Ecto neural progenitor cell (in vitro differentiated cells): ENCODE data around the gene PPP1R3G.

Source experiments
- DNase-seq: peaks from one replicate; pipeline ENCODE4 v3.0.0-alpha.2; 2018; ENCODE audit warnings: low spot score

Gene PPP1R3G

DNA sequence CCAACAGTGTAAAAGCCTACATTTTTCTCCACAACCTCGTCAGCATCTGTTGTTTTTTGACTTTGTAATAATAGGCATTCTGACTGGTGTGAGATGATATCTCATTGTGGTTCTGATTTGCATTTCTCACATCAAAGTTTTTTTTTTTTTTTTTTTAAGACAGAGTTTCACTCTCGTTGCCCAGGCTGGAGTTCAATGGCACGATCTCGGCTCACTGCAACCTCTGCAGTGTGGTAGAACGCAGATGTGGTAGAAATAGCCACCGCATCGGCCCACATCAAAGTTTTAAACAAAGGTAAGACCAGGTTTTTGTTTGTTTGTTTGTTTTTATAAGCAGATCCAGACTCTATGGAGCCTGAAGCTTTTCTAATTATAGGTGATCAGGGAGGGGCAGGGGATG is 12.7 kb upstream of the PPP1R3G start:
- DNase-seq: no peak

DNA sequence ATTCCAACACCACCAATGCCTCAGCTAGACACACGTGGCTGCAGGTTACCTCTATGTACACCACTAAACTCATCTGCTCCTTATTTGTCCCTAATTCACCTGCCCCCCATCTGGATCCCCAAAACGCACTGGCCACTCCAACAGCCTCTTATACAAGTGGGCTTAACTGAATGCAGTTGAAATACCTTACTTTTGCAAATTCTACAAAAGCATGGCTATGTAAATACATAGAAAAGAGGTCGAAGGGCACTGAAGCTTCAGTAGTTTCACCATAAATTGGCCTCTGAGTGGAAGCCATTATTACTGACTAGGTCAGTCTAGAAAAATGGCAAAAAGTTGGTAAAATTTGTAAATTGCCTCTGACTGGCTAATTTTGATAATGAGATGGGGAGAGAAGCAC is 11.1 kb upstream of the PPP1R3G start:
- no peak for DNase-seq

DNA sequence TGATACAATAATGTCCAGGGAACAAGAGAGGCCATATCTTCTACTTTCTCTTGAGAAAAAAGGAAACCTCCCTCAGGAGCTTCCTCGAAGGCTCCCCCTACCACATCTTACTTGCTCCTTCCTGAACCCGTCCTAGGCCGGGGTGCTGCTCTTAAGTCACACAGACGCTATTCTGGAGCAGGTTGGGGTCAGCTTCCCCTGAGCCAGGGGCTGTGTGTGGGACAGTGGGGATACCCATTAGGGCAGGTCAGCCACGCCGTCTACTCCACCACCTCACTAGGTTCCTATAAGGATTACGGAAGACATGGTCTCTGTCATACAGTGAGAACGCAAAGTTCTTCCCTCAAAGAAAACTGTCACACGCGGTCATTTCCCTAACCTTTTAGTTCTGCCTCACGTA is 8.2 kb upstream of the PPP1R3G start:
- DNase-seq: no peak

DNA sequence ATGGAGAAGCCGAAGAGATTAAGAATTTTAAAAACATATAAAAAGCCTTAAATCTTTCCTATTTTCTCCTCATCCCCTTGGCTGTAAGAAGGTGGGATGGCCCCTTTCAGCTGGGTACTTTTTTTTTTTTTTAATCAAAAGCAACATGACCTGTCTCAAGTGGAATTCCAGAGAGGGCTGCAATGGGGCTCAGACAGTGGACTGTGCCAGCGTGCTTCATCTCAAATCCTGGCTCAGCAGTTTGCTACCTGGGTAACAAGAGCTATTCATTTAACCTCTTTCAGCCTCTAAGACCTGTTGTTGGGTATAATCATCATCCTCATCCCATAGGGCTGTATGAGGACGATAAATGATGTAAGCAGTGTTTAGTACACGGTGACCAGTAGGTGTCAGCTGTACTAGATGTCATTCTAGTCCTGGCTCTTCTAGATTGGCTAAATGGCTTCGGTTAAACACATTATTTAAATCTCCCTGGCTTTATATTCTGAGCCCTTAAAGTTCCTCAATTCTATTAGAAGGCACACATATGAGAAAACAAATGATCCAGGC is 6.9 kb upstream of the PPP1R3G start:
- DNase-seq: no peak

DNA sequence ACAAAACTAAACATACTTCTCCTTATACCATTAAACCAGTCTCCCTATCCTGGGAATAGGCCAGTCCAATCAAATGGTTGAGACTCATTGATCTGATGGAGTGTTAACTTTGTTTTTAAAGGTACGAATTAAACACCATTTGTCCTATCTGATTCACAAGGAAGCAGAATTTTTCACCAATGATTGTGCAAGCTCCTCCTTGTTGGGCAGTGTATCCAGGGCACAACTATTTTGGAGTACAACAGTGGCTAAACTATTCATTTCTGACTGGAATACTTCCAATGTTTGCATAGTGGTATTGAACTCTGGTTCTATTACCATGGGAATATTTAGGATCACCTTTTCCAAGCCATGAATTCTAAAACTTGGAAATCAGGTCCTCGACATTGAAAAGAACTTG is 5.4 kb upstream of the PPP1R3G start:
- no peak for DNase-seq

DNA sequence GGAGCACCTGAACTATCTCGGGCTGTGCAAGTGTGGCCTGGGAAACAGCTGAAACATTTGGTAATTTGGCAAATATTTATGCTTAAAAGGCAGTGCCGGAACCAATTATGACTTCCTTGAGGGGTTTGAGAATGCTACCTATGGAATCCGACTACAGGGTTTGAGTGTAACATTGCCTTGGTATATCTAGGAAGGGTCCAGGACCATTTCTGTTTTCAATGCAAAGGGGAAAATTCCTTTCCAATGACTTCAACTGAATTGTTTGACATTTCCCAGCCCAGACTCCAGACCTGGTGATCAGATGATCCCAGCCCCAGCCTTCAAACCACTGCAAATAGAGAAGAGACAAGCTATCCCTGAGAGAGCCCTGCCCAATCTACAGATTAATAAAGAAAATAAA is 4.6 kb upstream of the PPP1R3G start:
- no peak for DNase-seq

DNA sequence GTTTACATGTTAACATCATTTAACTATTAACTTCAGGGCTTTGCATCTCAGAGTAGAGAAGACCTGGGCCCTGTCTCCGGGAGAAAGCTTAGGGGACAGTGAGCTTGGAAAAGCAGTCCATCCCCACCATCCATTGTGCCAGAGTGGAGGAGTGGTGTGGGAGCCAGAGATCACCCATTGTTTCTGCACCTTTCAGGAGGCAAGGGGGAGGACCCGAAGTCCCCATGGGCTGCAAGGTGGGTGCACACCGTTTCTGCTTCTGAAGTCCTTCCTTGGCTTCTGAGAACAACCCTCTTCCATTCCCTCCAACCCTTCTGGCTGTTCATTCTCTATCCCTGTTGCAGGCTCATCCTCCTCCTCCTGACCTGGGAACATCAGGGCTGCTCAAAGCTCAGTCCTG is 4.0 kb upstream of the PPP1R3G start:
- DNase-seq: no peak

DNA sequence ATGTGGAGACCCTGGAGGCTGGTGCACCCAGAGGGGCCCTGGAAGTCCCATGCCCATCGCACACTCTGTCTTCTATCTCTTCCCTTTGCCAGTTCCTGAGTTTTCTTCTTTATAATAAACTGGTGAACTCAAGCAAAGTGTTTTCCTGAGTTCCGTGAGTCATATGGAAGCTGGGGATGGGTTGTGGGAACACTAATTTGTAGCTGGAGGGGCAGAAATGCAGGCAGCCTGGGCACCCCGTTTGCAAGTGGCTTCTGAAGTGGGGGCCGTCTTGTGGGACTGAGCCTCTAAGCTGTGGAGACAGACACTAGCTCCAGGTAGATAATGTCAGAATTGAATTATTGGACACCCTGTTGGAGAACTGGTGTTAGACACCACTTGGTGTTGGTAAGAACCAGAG is 3.2 kb upstream of the PPP1R3G start:
- no peak for DNase-seq

DNA sequence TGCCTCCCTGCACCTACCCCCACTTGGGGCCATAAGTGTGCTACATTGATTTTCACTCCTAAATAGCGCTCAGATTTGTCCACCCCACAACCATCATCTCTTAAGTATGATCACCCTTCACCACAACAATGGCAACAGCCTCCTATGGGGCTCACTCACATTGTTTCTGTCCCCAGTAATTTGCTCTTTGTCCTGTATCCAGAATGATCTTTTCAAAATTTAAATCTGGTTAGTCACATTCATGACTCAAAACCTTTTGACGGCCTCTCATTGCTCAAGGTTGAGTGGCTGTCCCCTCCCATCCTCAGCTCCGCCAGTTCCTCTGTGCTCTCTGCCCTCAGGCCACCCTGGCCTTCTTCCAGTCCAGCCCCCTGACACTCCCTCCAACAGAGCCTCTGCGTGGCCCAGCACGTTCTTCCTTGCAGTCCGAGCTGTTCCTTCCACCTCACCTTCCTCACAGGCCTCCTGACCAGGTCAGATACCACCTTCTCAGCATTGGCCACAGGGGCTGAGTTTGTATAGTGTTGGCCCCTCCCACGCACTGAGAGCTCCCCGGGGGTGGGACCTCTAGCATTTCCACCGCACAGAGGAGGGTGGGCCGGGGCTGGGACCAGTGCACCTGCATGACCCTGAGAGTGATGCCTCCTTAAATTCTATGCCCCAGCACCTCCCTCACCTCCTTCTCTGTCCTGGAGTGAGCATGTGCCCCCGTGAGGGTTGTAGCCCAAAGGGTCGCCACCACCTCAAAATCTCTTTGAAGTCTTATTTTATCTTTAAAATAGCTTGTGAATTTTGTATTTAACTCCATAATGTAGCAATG is 2.4 kb upstream of the PPP1R3G start:
- DNase-seq: no peak

DNA sequence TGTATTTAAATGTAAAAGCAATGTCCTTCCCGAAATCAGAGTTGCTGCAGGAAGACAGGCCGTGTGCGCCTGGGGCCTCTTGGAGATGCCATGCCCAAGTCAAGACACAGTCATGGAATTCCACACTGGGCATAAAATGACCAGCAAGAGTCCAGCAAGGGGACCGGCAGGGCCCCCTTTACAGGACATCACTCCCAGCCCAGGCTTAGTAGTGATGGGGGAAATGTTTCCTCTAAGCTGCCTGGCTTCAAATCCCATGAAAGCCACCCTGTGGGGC is 1.9 kb upstream of the PPP1R3G start:
- DNase-seq: no peak

DNA sequence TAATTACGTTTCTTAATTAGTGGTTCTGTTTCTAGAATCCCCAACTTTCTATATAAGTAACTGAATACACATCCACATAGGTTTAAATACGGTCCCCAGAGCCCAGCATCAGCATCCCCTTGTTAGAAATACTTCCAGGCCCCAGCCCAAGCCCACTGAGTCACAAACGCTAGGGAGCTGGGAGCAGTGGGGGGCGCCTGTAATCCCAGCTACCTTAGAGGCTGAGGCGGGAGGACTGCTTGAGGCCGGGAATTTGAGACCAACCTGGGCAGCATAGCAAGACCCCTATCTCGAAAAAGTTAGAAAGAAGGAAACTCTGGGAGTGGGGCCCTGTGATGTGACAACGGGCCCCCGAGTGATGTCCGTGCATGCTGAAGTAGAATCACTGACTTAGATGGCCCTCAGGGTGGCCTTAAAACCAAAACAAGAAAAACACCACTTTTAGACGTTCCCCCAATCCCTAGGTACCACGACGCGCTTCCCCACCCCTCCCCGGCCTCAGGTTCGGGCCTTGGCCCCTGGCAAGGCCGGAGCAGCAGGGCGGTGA is 1.3 kb upstream of the PPP1R3G start:
- DNase-seq: no peak

DNA sequence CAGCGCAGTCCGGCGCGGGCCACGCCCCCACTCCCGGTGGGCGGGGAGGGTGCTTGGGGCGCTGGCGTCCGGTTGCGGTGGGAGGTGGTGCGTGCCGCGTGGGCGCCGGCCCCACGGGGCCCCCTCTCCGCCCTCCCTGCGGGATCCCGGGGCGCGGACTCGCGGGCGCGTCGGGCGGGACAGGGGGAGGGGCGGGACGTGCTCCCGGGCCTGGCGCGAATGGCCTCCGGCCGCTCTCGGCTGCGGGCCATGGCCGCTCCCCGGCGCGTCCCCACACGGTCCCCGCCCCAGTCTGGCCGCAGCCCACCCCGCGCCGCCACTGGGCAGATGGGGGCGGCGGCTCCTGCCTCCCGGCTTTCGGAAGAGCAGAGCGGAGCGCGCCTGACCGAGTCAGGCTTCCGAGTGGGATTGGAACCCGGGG is 771 bp upstream of the PPP1R3G start:
- DNase-seq: no peak

DNA sequence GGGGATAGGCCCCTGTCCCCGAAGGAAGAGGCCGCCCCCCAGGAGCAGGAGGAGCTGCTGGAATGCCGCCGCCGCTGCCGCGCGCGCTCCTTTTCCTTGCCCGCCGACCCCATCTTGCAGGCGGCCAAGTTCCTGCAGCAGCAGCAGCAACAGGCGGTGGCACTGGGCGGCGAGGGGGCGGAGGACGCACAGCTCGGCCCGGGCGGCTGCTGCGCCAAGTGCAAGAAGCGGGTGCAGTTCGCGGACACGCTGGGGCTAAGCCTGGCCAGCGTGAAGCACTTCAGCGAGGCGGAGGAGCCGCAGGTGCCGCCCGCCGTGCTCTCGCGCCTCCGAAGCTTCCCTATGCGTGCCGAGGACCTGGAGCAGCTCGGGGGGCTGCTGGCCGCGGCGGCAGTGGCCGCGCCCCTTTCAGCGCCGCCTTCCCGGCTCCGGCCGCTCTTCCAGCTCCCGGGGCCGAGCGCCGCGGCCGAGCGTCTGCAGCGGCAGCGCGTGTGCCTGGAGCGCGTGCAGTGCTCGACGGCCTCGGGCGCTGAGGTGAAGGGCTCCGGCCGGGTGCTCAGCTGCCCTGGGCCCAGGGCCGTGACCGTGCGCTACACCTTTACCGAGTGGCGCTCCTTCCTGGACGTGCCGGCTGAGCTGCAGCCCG is 630 bp downstream of the PPP1R3G start:
- no peak for DNase-seq

DNA sequence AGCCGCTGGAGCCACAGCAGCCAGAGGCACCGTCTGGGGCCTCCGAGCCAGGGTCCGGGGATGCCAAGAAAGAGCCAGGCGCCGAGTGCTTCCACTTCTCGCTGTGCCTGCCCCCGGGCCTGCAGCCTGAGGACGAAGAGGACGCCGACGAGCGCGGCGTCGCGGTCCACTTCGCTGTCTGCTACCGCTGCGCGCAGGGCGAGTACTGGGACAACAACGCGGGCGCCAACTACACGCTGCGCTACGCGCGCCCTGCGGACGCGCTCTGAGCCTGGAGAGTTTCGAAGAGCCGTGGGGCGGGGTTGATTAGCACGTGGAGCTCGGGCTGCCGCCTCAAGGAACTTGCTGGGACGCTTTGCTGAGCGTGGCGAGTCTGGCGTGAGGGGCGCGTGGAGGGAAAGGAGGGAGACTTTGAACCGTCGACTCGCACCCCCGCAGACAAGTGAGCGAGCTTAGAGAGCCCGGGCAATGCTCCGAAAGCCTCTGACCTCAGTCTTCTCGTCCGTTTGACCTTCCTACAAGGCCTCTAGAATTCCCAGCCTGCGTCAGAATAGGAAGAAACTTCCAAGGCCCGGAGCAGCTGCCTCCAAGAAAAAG is 1.3 kb downstream of the PPP1R3G start:
- DNase-seq: peak; percentile 61

DNA sequence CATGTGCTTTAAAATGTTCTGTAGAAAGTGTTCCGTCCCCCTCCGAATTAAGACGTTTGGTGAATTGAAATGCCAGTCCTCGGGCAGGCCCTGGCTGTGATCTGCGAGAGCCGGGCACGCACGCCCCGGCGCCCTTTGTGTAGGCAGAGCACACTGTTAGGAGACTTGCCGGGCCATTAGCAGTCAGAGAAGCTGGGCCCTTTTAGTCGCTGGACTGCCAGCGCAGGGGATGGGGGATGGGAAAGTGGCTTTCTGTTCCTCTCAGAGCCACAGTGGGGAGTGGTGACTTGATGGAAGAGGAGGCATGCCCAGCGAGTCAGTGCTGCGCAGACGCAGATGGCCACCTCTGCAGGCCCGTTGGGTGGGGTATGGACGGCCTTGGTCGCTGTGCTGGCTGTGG is 2.2 kb downstream of the PPP1R3G start:
- no peak for DNase-seq

DNA sequence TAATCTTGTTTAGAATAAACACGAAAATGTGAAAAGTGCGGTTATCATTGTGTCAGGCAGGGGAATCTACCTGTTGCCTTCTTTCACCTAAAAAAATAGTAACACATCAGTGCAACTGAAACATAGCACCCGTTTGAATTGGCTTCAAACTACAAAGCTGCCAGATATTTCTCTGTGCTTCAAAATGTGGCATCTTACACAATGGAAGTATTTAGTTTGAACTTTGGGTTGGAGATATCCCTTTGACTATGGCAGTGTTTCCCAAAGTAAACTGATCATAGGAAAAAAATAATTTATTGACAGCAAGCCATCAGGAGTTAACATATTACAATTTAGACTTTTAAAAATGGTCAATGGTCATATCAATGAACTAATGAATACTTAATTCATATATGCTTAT is 3.6 kb downstream of the PPP1R3G start:
- no peak for DNase-seq

DNA sequence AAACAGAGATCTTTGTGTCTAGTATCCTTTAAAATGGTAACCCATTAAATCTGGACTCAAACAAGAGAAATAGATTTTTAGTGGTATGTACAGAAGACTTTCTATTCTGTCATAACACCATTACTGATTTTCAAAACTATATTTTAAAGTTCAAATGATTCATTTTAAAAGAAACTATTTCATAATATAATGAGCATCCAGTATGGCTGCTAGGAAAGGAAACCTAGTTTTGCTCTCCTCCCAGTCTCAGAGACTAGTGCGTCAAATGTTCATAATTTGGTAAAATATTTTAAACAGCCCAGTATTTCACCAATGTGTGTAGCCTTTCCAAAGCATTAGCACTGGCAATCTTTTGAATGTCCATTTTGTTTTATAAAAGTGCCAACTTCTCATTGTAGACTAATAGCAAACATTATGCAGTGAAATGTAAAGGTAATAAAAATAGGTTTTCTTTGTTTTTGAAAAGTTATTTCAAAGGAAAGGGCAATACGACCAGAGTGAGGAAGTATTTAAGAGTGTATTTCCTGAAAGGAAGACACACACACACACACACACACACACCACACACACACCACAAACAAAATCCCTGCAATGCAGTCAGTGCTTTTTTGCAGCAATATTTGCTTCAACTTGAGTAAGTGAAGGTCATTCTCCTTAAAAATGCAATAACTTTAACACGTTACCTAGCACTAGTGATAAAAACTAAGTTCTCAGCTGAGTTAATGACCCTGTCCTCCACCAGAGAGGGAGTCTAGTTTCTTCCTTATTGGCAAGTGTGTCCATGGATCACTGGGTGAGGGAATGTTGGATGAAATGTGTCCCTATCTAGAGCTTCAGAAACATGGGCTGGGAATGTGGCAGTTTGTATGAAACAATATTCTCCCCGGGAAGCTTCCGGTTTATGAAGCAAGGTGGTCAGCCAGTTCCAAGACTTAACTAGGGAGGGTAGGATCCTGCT is 4.6 kb downstream of the PPP1R3G start:
- DNase-seq: no peak

DNA sequence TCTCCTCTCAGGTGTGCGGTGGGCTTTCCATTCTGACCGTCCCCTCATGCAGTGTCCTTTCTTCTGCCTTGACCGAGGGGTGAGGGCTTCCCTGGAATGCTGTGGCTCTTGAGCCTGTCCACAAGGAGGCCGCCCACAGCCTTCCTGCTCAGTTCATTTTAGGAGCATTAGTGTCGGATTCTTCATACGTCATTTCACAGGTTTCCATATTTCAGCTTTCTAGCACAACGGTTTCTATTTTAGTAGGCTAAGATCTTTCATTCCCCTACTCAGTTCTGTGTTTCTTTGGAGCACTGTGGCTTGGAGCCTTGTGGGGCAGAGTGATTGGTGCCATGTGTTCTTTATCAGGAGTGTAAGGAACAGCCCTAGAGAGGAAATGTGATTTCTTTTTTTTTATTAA is 5.5 kb downstream of the PPP1R3G start:
- DNase-seq: no peak

DNA sequence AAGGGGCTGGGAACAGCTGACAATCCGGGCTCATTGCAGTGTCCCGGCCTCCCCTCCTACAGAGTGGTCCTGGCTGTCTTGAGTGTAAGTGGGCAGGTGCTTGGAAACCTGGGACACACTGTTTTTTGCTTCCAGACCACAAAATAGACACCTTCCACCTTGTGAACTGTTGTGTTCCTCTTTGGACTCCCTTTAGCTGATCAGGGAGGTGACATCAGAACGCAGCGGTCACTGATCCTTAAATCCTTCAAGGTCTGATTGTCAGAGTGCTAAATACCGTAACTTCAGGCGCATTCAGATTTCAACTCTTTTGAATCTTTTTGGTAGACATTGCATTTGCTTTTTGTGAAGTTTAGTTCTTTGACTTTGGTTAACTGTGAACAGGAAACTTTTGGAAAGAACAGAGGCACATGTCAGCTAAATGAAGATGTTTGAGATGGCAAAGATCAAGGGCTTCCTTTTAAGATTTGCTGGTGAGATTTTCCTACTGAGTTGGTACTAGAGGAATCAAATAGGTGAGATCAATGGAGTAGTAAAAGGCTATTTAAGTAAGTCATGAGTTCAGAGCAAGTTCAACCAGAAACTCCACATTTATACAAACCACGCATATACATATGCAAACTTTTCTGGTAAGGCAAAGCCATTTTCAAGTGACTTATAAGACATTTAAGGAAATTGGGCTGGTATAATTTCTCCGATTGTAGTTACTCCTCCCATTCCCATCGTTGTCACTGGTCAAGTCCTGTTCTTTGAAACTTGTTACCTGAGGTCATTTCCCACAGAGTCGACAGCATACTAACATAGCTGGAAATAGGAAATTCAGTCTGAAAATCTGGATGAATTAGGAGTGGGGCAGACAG is 6.3 kb downstream of the PPP1R3G start:
- no peak for DNase-seq

DNA sequence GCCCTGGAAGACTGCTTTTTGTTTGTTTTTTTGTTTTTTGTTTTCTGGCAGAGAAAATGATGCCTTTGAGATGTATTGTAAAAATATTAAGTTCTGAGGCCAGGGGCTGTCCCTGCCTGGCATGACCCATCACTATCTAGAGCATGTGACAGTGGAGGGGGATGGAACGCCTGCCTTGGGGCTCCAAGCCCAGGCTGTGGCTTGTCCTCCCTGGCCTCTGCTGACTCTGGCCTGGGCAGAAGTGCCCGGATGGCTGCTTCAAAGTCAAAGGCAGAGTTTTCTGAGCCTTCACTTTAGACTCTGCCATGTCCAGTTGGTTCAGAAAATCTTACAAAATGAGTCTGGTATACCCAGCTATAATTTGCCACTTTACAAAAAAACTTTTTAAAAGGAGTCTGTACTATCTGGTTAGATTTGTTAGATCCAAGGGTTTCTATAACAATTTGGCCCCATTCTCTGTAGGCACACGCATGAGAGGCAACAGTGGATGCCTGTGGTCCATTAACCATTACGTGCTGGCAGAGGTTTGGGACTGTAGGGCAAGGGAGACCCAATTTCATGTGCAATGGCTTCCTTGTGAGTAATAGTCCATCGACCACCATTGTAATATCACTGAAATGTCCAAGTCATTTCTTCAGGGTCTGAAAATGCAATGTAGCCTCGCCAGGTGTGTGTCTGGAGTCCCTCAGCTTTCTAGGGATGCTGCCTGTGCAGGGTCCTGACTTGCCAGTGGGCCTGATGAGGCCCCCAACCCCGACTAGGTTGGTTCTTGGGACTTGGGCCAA is 8.3 kb downstream of the PPP1R3G start:
- no peak for DNase-seq
